T1000 (cell line): ENCODE results near the gene PTPRN2.

Source experiments
- DNase-seq: peaks from one replicate; lab custom pipeline; 2025; ENCODE audit warnings: mixed read lengths; lab: John Stamatoyannopoulos, UW

Gene PTPRN2

GRCh38 chr7:157620616-157621015 is 967.0 kb downstream of the PTPRN2 start:
- DNase-seq: no peak

DNA sequence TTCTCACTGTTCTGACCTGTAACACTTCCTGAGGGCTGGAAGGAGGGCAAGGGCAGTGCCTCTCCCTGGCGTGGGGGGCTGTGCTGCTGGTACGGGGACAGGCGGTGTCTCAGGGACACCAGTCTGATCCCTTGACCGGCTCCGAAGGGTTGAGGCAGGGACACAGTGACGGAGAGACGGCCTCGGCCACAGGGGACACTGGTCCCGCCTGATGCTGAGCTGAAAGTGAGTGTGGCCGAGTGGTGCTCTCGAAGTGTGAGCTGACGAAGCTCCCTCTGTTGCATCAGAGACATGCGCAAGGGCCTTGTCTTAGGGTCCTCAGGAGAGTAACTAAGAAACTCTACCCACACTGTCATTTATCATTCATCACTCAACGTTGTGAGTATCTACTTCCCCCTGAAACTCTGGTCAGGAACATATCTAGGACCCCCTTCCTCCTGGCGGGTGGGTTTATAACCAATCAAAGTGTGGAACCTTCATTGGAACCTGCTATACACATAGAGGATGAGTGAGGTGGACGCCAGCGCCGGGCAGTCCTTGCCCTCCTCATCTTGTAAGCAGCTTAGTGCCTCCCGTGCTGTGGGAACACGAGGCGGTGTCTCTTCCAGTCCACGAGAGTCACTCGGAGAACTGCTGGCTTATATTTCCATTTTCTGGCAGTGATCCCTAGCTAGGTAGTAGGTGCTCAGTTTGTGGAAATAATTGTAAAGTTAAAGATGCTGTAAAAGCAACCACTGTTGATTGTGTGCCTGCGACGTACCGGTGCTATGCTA is 967.7 kb downstream of the PTPRN2 start:
- no peak for DNase-seq

DNA sequence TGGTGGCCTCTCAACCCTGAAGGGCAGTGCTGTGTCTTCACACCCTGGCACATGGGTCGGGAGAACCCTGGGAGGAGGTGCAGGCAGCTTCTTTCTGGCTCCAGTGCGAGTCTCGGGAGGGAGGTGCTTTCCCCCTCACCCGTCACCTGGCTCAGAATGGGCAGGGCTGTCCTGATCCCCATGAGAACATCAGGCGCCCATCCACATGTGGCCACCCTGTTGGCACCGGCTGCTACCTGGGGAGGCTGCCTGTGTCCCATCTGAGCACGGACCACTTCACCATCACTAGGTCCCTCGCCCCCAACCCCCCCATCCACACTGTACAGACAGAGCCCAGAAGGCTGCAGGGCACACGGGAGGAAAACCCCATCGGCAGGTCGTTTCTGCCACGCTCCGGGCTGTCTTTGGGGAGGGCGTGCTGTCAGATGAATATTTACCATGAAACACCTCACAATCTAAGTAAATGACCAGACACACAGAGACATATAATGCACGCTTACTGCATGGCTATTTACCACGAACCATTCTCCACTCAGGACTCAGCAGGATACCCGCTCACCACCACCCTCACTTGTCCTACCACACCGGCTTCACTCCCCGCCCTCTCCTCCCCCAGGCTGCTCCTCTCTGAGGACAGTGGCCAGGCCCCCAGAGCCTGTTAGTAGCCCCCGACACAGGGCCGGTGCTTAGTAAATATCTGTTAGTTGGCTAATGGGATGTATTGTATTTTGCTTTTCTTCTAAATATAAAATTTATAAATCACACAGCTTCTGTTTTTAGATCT is 968.6 kb downstream of the PTPRN2 start:
- DNase-seq: no peak

DNA sequence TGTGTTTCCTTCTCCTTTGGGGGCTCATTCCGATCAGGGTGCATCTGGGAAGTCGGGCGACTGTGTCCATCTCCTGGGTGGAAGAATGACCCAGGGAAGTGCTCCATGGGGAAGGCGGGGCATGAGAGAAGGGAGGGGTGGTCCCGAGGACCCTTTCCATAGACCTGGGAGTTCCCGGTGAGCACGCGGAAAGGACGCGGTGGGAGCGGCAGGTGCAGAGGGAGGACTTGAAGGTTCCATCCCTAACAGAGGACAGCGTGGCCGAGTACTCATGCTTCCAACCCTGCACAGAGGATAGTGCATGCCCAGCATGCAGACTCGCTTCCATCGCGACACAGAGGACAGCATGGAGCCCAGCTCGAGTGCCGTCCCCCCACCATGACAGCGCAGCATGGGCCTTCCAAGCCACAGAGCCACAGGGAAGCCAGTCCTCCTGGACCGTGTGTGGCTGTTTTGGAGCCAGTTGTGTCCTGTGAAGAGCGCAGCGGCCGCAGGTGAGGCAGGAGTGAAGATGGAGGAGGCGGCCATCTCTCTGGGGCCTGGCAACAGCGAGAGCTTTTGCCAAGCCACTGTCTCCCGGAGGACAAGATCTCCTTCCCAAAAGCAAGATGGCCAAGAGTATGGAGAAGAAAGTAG is 969.4 kb downstream of the PTPRN2 start:
- DNase-seq: no peak

DNA sequence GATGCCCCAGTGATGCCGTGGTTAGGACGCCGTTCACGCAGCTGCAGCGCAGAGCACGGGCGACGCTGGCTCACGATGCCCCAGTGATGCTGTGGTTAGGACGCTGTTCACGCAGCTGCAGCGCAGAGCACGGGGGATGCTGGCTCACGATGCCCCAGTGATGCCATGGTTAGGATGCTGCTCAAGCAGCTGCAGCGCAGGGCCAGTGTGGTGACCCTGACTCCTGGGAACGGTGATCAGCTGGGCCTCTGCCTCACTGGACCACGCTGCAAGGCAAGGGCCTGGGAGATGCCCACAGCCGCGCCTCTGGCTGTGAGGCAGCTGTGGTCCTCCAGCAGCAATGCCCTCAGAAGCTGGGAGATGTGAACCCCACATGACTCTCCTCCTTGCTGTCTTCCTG is 970.2 kb downstream of the PTPRN2 start:
- DNase-seq: no peak

DNA sequence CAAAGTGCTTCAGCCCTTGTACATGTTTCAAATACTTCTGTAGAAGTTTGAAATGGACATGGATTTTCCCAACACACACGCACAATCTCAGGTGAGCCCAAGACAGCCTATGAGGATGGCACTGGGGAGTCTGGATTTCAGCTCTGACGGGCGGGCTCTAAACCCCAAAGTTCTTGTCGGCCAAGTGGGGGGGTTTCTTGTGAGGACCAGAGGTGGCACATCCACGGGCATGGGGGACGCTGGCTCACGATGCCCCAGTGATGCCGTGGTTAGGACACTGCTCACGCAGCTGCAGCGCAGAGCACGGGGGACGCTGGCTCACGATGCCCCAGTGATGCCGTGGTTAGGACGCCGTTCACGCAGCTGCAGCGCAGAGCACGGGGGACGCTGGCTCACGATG is 970.7 kb downstream of the PTPRN2 start:
- no peak for DNase-seq

DNA sequence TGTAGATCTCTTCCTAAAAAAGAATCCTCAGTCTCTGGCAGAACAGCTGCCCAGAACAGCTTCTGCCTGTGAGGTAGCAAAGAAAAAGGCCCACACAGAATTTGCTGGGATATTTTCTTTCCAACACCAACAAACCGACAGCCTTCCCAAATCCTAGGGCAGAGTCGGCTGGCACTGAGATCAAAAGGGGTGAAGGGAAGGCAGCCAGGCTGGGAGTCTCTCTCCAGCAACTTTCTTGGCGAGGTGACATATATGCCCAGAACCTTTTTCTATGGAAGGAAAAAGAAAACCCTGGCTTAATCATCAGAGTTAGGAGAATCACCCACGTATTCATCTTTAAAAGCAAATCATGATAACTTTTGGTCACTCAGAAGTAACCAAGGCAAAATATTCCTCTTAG is 971.2 kb downstream of the PTPRN2 start:
- DNase-seq: no peak

DNA sequence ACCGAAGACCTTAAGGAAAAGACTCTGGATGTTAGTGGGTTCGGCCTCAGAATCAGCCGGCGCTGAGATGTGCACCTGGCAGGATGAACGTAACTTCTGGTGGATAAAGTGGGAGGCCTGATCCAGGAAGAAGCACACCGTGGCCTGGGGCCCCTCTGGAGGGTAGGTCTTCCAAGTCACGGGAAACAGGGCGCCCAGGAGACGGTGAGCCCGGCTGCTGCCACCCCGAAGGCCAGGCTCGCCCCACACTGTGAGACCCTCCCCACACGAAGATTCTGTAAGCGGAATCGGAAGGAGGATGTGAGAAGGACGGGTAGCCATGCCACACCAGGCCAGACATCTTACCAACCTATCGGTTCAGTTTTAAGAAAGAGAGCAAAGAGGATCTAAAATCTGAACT is 971.8 kb downstream of the PTPRN2 start:
- DNase-seq: no peak

- no peak for DNase-seq
Measured at GRCh38 chr7:157615101-157615817, 972.4 kb downstream of the PTPRN2 start.

DNA sequence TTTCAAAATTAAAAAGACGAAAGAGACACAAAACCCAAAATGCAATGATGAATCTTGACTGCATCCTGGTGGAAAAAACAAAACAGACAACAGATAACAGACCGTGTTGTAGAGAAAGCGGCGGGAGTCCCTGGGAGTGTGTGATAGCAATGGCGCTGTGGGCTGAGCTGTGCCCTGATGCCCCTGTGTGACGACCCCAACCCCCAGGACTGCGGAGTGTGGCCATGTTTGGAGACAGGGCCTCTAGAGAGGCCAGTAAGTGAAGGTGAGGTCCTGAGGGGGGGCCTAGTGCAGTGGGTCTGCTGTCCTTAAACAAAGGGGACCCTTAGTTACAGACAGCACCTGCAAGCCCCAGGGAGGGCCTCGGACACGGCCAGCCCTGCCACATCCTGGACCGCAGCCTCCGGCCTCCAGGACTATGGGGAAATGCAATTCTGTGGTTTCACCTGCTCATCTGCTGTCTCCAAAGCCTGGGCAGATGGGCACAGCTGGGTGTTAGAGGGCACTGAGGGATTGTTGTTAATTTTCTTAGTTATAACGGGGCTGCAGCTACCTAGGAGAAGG is 973.1 kb downstream of the PTPRN2 start:
- no peak for DNase-seq

DNA sequence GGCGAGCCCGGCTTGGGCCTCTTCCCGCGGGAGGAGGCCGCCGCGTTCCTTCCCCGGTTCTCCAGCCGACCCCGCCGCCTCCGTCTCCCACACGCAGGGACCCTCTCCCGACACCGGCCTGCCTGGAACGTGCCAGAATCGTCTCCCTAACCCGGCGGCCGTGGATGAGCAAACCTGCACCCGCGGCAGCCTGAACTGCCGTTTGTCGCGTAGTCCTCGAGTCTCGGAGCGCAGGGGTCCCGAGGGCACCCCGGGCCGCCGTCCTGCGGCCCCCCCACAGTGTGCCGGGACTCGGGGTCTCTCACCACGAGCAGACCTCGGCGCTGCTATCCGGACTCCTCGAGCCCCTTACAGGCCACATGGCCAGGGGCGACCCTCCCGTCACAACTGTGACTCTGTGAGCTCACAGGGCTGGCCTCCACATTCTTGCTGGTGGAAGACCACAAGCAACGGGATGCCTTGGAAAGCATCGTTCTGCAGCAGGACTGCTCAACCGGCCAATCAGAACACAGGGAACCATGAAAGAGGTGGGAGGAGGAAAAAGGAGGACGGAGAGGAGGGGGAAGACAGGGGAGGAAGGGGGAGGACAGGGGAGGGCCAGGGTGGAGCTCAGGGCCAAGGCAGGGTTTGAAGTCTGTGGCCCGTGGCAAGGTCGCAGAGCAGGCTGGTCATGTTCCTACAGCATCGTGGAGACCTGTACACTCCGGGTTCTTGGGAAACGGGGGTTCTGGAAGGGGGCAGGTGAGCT is 973.9 kb downstream of the PTPRN2 start:
- DNase-seq: no peak

- no peak for DNase-seq
Measured at GRCh38 chr7:157612664-157613561, 974.7 kb downstream of the PTPRN2 start.

GRCh38 chr7:157612009-157612663 is 975.5 kb downstream of the PTPRN2 start:
- DNase-seq: no peak

GRCh38 chr7:157611341-157611740 is 976.3 kb downstream of the PTPRN2 start:
- no peak for DNase-seq

DNA sequence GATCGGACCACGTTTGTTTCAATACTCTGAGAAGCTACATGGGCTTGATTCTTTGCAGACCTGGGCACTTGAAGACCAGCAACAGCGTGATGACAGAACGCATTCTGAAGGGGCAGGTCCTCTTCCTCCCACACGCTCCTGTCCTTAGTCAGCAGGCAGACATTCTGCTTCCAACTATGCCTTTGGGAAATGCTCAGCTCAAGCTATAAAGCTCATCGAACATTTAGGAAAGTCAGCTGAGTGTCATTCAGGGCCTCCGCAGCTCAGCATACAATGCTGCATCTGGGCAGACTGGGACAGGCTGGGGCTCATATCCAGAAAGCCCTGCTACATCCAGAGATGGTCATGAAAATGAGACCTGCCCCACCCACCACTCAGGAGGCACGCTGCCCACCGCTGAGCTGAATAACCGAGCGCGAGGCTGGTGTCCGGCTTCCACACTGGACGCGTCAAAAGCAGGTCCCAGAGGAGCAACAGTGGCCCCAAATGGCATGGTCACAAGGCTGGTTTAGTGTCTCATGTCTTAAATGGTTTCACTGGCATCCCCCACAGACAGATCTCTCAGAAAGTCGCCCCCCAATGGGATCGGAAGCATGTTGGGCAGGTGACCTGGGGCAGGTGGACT is 976.8 kb downstream of the PTPRN2 start:
- DNase-seq: no peak

DNA sequence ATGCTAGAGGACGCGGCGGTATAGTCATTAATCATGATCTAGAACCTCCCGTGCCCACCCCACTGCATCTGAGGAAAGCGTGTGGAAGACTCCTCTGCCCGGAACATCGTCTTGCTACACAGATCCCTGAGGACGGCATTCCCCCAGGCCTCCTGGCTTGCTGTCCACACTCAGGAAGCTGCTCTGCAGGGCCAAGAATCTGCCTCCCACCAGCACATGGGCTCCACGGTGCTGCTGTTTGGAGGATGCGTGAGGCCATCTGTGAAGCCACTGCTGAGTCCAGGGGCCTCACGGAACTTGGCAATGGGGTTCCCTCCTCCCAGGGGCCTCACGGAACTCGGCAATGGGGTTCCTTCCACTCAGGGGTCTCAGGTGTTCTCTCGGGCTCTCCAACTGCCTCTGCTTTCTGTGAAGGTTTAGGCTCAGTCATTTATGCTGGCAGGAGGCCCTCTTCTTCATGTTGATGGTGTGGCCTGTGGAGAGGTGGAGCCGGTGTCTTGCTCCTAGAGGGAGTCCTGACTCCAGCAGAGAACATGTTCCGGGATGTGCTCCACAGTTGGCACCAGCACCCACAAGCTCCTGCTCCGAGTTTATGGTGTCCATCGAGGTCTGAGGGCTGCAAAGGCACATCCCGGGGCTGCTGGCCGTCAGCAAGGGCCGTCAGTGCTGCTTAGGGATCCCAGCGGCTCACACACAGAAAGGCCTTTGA is 977.5 kb downstream of the PTPRN2 start:
- DNase-seq: no peak

DNA sequence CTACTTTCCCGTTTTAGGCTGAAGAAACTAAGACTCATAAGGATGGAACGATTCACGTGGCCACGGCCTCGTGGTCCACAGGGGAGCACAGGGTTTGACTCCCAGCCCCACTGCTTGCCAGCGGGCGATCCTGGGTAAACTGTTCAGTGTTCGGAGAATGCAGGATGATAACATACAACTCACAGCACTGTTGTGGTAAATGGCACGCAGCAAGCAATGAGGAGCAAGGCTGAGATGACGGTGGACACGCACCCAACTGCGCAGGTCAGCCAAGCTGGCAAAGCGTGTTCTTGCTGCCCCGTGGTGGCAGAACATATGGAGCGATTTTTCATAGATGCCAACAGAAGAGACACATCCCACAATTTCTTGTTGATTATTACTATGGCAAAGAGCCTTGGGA is 978.1 kb downstream of the PTPRN2 start:
- no peak for DNase-seq

DNA sequence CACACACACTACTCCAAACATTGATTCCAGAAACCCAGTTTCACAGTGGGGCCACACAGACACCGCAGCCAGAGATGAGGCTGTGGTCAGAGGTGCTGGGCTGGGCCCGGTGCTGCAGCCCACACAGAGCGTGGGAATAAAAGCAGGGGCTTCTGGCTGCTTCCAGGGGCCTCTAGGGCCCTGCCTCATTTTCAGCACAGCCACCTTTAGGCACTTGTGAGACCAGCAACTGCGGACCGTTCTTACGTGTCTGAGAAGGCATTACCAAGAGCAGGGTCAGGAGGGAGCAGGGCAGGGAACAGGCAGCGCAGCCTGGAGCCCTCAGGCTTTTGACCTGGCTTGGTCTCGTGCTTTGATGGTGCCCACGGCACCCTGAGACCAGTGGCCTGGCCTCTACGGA is 980.4 kb downstream of the PTPRN2 start:
- DNase-seq: no peak

- no peak for DNase-seq
Measured at GRCh38 chr7:157606140-157606539, 981.5 kb downstream of the PTPRN2 start.
